Loucy (cell line): ENCODE results near the gene STARD13.

ENCODE experiments used
- H2AFZ ChIP-seq: fragments of 200-600 bp; sonication (generic); 2 replicates; pipeline ENCODE4 v1.6.0; 2016; ENCODE audit warnings: antibody characterized with exemption, mild to moderate bottlenecking, low read length, moderate library complexity
- H3F3A ChIP-seq: fragments of 200-600 bp; 2 replicates; pipeline ENCODE4 v1.6.0; 2016; ENCODE audit warnings: antibody characterized with exemption, low read depth, mild to moderate bottlenecking
- H3K27me3 ChIP-seq: fragments of 200-600 bp; sonication (generic); 2 replicates; pipeline ENCODE4 v1.6.1; 2014; ENCODE audit warnings: low read length, mild to moderate bottlenecking; ENCODE audit not compliant: insufficient read depth, poor library complexity, severe bottlenecking
- H3K36me3 ChIP-seq: fragments of 200-600 bp; sonication (generic); 2 replicates; pipeline ENCODE4 v1.6.1; 2016; ENCODE audit warnings: low read length; ENCODE audit not compliant: insufficient read depth
- H3K4me1 ChIP-seq: fragments of 200-600 bp; sonication (generic); 2 replicates; pipeline ENCODE4 v1.5.1; 2014; ENCODE audit warnings: low read length, mild to moderate bottlenecking; ENCODE audit not compliant: insufficient read depth, poor library complexity, severe bottlenecking
- H3K4me2 ChIP-seq: fragments of 200-600 bp; sonication (generic); 2 replicates; pipeline ENCODE4 v1.6.0; 2014; ENCODE audit warnings: antibody characterized with exemption, low read length, low read depth, mild to moderate bottlenecking; ENCODE audit not compliant: poor library complexity, severe bottlenecking
- H3K4me3 ChIP-seq: fragments of 200-600 bp; sonication (generic); 2 replicates; pipeline ENCODE4 v1.5.1; 2014; ENCODE audit warnings: low read length, mild to moderate bottlenecking, mixed read lengths; ENCODE audit not compliant: poor library complexity, severe bottlenecking
- H3K79me2 ChIP-seq: fragments of 200-600 bp; sonication (generic); 2 replicates; pipeline ENCODE4 v1.6.1; 2014; ENCODE audit warnings: low read length; ENCODE audit not compliant: insufficient read depth
- H3K9ac ChIP-seq: fragments of 200-600 bp; sonication (generic); 2 replicates; pipeline ENCODE4 v1.6.0; 2014; ENCODE audit warnings: mild to moderate bottlenecking, low read depth, low read length, moderate library complexity; ENCODE audit not compliant: poor library complexity, severe bottlenecking
- H3K9me2 ChIP-seq: fragments of 200-600 bp; sonication (generic); replicated peaks from 2 replicates; pipeline ENCODE4 v1.6.1; 2016; ENCODE audit warnings: low read depth, low read length, mixed read lengths
- H3K9me3 ChIP-seq: fragments of 200-600 bp; sonication (generic); 2 replicates; pipeline ENCODE4 v1.6.1; 2014; ENCODE audit warnings: mild to moderate bottlenecking, antibody characterized with exemption, low read length, low read depth; ENCODE audit not compliant: insufficient read depth
- H4K20me1 ChIP-seq: fragments of 200-600 bp; sonication (generic); 2 replicates; pipeline ENCODE4 v1.6.0; 2014; ENCODE audit warnings: antibody characterized with exemption, low read length, mild to moderate bottlenecking; ENCODE audit not compliant: insufficient read depth, poor library complexity, severe bottlenecking
- CTCF ChIP-seq: fragments of 200-600 bp; sonication (generic); conservative IDR thresholded peaks from 2 replicates; pipeline ENCODE4 v1.5.1; 2014; ENCODE audit warnings: mild to moderate bottlenecking, antibody characterized with exemption, low read length
- EZH2phosphoT487 ChIP-seq: fragments of 200-600 bp; IDR thresholded peaks from 2 replicates; pipeline ENCODE4 v1.6.1; 2018; ENCODE audit warnings: antibody characterized with exemption, mild to moderate bottlenecking, moderate library complexity, borderline replicate concordance

Gene STARD13

DNA sequence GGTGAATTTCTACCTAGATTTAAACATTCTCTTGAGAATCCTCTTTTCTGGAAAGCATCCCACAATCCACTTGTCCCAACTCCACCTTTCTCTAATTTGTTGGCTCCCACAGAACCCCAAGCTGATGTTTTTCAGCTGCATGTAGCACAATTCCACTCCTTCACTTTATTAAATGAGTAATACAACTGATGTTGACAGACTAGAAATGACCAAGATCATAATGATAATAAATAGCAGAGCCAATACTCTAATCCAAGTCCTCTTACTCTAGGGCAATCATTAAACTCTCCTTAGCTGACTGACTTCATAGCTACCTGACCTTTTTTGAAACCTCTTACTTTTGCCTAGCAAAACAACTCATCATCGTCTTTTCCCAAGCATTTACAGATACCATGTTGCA lies 27.9 kb upstream of the STARD13 start:
- Histone ChIP-seq H3K4me3 (no peak overlapping the region), H4K20me1 (no peaks in the 10 kb centered on the region), H3F3A (no peaks in the 10 kb centered on the region), H2AFZ (no peak overlapping the region), H3K36me3 (no peaks in the 10 kb centered on the region), H3K79me2 (no peaks in the 10 kb centered on the region), H3K4me2 (no peak overlapping the region), H3K27me3 (no peaks in the 10 kb centered on the region), H3K9me2 (no peaks in the 10 kb centered on the region), H3K9me3 (no peaks in the 10 kb centered on the region), H3K9ac (no peak overlapping the region), H3K4me1 (no peaks in the 10 kb centered on the region)
- TF ChIP-seq EZH2phosphoT487, result no peak
- TF ChIP-seq CTCF, result no peak

- H2AFZ ChIP-seq, result no peak overlapping the region
- no peaks in the 10 kb centered on the region for H3K27me3 ChIP-seq
- TF ChIP-seq EZH2phosphoT487, result no peak
- TF ChIP-seq CTCF, result no peak
- no peaks in the 10 kb centered on the region for H3K79me2 ChIP-seq
- no peaks in the 10 kb centered on the region for H3K9me3 ChIP-seq
- H3K9me2 ChIP-seq, result no peaks in the 10 kb centered on the region
- H3K9ac ChIP-seq, result no peak overlapping the region
- no peaks in the 10 kb centered on the region for H4K20me1 ChIP-seq
- H3F3A ChIP-seq, result no peaks in the 10 kb centered on the region
- H3K36me3 ChIP-seq, result no peaks in the 10 kb centered on the region
- H3K4me2 ChIP-seq, result no peak overlapping the region
- no peaks in the 10 kb centered on the region for H3K4me1 ChIP-seq
- H3K4me3 ChIP-seq, result no peak overlapping the region
These were observed 27.3 kb upstream of the STARD13 start for GRCh38 chr13:33312861-33313212.

GRCh38 chr13:33312150-33312860 lies 26.8 kb upstream of the STARD13 start:
- Histone ChIP-seq H3K9me3 (no peaks in the 10 kb centered on the region), H3K4me2 (no peak overlapping the region), H4K20me1 (no peaks in the 10 kb centered on the region), H3K4me3 (no peak overlapping the region), H3K36me3 (no peaks in the 10 kb centered on the region), H3K9ac (no peak overlapping the region), H3K4me1 (no peaks in the 10 kb centered on the region), H2AFZ (no peak overlapping the region), H3K9me2 (no peaks in the 10 kb centered on the region), H3K79me2 (no peaks in the 10 kb centered on the region), H3K27me3 (no peaks in the 10 kb centered on the region), H3F3A (no peaks in the 10 kb centered on the region)
- TF ChIP-seq CTCF, result no peak
- no peak for TF ChIP-seq EZH2phosphoT487
